ENCODE data around the gene SGMS2. TPM values are rescaled to one million over a fixed set of nuclear protein-coding genes. Genes with fewer than 3 reads are reported as not detected.

Gene SGMS2
- total and polyA plus RNA-seq, 2 donors (not counting 1 experiment from before 2014, with no cell fraction given), result 0.12 TPM; not detected in 1

- no peaks in the 10 kb centered on the region for H3K36me3 ChIP-seq (replicated peaks in 1 of 2; ENCODE audit: control extremely low read depth in 1 of 2, control insufficient read depth in 1 of 2, extremely low read depth in 1 of 2, insufficient read depth in 2 of 2, low read length in 1 of 2)
- H3K27ac Mint-ChIP-seq, result peak overlapping the region; percentile 92
- whole genome bisulfite sequencing (ENCODE audit: insufficient coverage), result under 1% methylated on average over 43 of the region's 45 CpGs
- peak overlapping the region; percentile 72 to 75 for H3K27ac ChIP-seq (ENCODE audit: low read length in 2 of 2)
- no peaks in the 10 kb centered on the region for H3K27me3 Mint-ChIP-seq
- DNase-seq (peak; percentile 71), ATAC-seq (ENCODE audit: low read depth) (no peak)
- no peak for TF ChIP-seq EZH2 (IDR thresholded peaks at IDR 0.05; ENCODE audit: borderline replicate concordance, insufficient read depth, low read depth, low read length, poor library complexity, severe bottlenecking)
- TF ChIP-seq CTCF (IDR thresholded peaks at IDR 0.05), result no peak
- no peaks in the 10 kb centered on the region for H4K20me1 ChIP-seq (ENCODE audit: control insufficient read depth, insufficient read depth, low read length, poor library complexity, severe bottlenecking)
- H3K27me3 ChIP-seq (replicated peaks in 1 of 4; ENCODE audit: control extremely low read depth in 1 of 4, control insufficient read depth in 3 of 4, insufficient read depth in 4 of 4, low read length in 3 of 4), result no peaks in the 10 kb centered on the region
- peak overlapping the region; percentile 93 for H2AFZ ChIP-seq (ENCODE audit: insufficient read depth, low read depth, low read length, poor library complexity, severe bottlenecking)
- no peaks in the 10 kb centered on the region for H3K79me2 ChIP-seq (ENCODE audit: control insufficient read depth, insufficient read depth, low read length)
- no peaks in the 10 kb centered on the region for H3K9me3 ChIP-seq (ENCODE audit: control extremely low read depth in 1 of 3, control insufficient read depth in 2 of 3, insufficient read depth in 1 of 3, low read length in 2 of 3)
- H3K4me1 Mint-ChIP-seq, result peaks cover 50% of the 10 kb centered on the region
- no peaks in the 10 kb centered on the region for H3K9me3 Mint-ChIP-seq (ENCODE audit: insufficient read depth)
- intact Hi-C loops (cut with micrococcal nuclease), result loop anchor here (1.0 to 5.0 kb wide), 5 partner anchors 19 to 1615 kb away; partner anchors contain the start of genes AIMP1, HADH, PAPSS1 and RPL34
- peak overlapping the region; percentile 95 for H3K4me2 ChIP-seq (replicated peaks; ENCODE audit: low read depth, low read length, poor library complexity, severe bottlenecking)
- H3K4me1 ChIP-seq (ENCODE audit: control insufficient read depth in 2 of 2, insufficient read depth in 2 of 2, low read length in 2 of 2), result peaks cover 17 to 22% of the 10 kb centered on the region in 2 donors
- H3K4me3 Mint-ChIP-seq, result peak overlapping the region; percentile 93
- peak overlapping the region; percentile 27 to 97 (median 80) for H3K4me3 ChIP-seq (ENCODE audit: control extremely low read depth in 1 of 5, extremely low read depth in 1 of 5, insufficient read depth in 1 of 5, low read depth in 2 of 5, low read length in 4 of 5)
- POLR2A ChIA-PET, result interaction anchor here (1.0 kb wide), 1 partner anchor 58 kb away, joined by 5 read pairs; the partner anchor contains the start of gene HADH
- CTCF ChIA-PET, result interaction anchor here (0.8 to 2.3 kb wide), 4 partner anchors 22 to 212 kb away, joined by 3 to 6 read pairs (median 4); partner anchors contain the start of gene PAPSS1
- peak overlapping the region; percentile 84 for H3K9ac ChIP-seq (ENCODE audit: low read length)
These were observed 107.1 kb downstream of the SGMS2 start for GRCh38 chr4:107931775-107932321.

GRCh38 chr4:107935246-107935645 is 110.5 kb downstream of the SGMS2 start:
- peaks cover 22 to 29% of the 10 kb centered on the region in 2 donors for H3K4me1 ChIP-seq (ENCODE audit: control insufficient read depth in 2 of 2, insufficient read depth in 2 of 2, low read length in 2 of 2)
- DNase-seq (no peak), ATAC-seq (ENCODE audit: low read depth) (no peak)
- peaks cover 13% of the 10 kb centered on the region for H3K79me2 ChIP-seq (ENCODE audit: control insufficient read depth, insufficient read depth, low read length)
- no peak overlapping the region for H3K4me3 ChIP-seq (ENCODE audit: control extremely low read depth in 1 of 5, extremely low read depth in 1 of 5, insufficient read depth in 1 of 5, low read depth in 2 of 5, low read length in 4 of 5)
- TF ChIP-seq CTCF (IDR thresholded peaks at IDR 0.05) (no peak), EZH2 (IDR thresholded peaks at IDR 0.05; ENCODE audit: borderline replicate concordance, insufficient read depth, low read depth, low read length, poor library complexity, severe bottlenecking) (no peak)
- Mint-ChIP-seq H3K9me3 (ENCODE audit: insufficient read depth) (no peaks in the 10 kb centered on the region), H3K27me3 (no peaks in the 10 kb centered on the region), H3K4me1 (peaks cover 52% of the 10 kb centered on the region), H3K27ac (peak overlapping the region; percentile 73), H3K4me3 (no peak overlapping the region)
- intact Hi-C loops (cut with micrococcal nuclease), result no loop called here
- no peaks in the 10 kb centered on the region for H4K20me1 ChIP-seq (ENCODE audit: control insufficient read depth, insufficient read depth, low read length, poor library complexity, severe bottlenecking)
- no peaks in the 10 kb centered on the region for H3K9me3 ChIP-seq (ENCODE audit: control extremely low read depth in 1 of 3, control insufficient read depth in 2 of 3, insufficient read depth in 1 of 3, low read length in 2 of 3)
- H3K27me3 ChIP-seq (replicated peaks in 1 of 4; ENCODE audit: control extremely low read depth in 1 of 4, control insufficient read depth in 3 of 4, insufficient read depth in 4 of 4, low read length in 3 of 4), result no peaks in the 10 kb centered on the region
- H3K27ac ChIP-seq (ENCODE audit: low read length in 2 of 2), result peak overlapping the region in 1 of 2 donors; percentile 82
- ChIA-PET POLR2A (no interaction called here), CTCF (no interaction called here)
- H2AFZ ChIP-seq (ENCODE audit: insufficient read depth, low read depth, low read length, poor library complexity, severe bottlenecking), result no peak overlapping the region
- no peak overlapping the region for H3K9ac ChIP-seq (ENCODE audit: low read length)
- no peak overlapping the region for H3K4me2 ChIP-seq (replicated peaks; ENCODE audit: low read depth, low read length, poor library complexity, severe bottlenecking)
- H3K36me3 ChIP-seq (replicated peaks in 1 of 2; ENCODE audit: control extremely low read depth in 1 of 2, control insufficient read depth in 1 of 2, extremely low read depth in 1 of 2, insufficient read depth in 2 of 2, low read length in 1 of 2), result peaks cover 0 to 1% of the 10 kb centered on the region in 2 experiments

Data from B cell (primary cell).